Raji (cell line): ENCODE data around the gene EYS.

Experiments used
- POLR2A ChIP-seq: IDR thresholded peaks from 2 replicates; pipeline ENCODE4 v1.6.1; 2011; ENCODE audit warnings: low read depth, low read length, control low read depth; ENCODE audit not compliant: insufficient read depth

The EYS gene

DNA sequence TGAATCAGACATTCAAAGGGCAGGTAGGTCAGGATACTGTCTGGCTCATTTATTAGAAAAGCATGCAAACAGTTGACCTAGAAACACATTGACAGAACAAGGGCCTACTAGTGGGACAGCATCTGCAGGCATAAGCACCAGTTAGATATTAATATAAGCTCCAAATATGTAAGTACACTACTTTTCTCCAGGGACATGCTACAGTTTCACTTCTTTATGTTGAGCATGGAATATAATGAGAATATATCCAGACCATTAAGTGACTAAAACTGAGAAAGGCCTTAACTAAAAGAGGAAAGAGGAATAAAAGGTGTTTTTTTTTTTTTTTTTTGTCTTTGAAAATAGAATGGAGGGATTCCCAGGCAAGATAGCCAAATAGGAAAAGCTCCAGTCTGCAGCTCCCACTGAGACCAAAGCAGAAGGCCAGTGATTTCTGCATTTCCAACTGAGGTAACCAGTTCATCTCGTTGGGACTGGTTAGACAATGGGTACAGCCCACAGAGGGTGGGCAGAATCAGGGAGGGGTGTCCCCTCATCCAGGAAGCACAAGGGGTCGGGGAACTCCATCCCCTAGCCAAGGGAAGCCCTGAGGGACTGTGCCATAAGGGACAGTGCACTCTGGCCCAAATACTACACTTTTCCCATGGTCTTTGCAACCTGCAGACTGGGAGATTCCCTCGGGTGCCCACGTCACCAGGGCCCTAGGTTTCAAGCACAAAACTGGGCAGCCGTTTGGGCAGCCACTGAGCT, 1819.8 kb downstream of the EYS start:
- TF ChIP-seq POLR2A = no peak

DNA sequence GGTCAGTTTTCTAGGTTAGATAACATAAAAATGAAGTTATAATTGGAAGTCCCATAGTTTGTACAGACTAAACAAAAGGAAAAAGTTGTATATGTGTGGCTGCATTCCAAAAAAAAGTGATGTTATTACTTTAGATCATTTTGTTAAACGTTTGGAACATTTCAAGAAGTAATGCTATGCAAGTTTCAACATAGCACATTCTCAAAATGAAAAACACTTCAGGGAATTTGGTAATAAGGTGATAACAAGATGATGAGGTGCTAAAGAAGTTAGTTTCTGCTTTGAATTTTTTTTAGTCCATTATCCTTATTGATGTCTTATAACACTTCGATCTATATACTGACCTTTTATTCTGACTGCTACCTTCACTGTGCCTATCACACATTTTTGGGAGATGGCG, 1820.7 kb downstream of the EYS start:
- no peak for TF ChIP-seq POLR2A

DNA sequence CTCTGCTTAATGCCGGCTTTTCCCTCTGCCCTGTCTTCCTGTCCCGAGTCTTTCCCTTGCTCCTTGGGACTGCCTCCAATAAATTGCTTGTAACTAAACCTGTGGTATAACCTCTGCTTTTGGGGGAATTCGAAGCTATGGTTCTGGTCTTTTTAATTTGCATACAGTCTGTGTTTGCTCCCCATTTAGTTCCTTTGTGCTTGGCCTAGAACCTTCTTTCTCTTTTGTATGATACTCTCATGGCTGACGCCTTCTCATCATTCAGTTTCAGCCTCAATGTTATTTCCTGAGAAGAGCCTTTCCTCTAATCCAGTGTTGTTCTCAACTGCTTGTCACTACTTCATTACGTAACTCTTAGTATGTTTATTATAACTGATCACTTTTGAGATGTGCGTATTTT, 1823.4 kb downstream of the EYS start:
- TF ChIP-seq POLR2A = no peak

DNA sequence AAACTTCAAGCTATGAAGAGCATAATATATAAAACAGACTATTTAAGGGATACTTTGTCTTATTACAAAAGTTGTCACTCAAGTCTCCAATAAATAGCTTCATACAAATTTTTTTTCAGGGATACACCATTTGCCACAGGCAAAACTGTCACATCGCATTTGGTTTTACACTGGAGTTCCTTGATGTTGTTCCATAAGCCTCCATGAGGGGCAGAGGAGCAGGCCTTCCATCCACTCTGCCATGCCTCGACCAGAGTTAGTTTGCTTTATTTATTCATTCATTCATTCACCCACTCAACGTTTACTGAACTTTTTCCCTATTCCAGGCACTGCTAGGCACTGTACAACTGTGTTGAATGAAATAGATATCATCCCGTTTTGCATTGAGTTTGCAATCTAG, 1824.8 kb downstream of the EYS start:
- no peak for TF ChIP-seq POLR2A

DNA sequence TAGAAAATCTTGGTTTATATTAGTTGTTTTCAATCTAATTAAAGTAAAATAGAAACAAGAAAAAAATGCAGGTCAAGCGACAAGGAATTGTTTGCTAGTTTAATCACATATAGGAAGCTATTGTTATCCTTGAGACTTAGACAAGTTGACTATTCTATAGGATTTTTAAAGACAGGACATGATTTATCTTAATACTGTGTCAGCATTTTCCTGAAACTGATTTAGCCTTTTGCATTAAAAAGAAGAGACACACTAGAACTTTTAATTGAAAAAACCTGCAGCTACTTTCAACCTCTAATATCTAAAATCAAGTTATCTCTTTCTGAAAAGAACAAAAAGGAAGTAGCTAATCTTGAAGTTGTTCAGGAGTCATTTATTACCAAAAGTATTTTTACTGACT, 1825.2 kb downstream of the EYS start:
- TF ChIP-seq POLR2A = no peak

DNA sequence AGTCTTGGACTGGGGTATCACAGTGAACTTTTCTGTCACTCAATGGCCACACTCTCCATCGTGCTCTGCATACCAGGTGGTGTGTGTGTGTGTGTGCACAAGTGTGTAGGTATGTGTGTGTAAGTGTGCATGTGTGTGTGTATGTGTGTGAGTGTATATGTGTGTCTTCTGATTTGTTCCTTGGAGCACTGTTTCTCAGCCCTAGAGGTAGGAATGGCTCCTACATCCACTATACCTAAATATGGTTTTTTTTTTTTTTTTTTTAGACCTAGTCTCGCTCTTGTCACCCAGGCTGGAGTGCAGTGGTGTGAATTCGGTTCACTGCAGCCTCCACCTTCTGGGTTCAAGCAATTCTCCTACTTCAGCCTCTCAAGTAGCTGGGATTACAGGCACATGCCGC, 1834.8 kb downstream of the EYS start:
- no peak for TF ChIP-seq POLR2A

DNA sequence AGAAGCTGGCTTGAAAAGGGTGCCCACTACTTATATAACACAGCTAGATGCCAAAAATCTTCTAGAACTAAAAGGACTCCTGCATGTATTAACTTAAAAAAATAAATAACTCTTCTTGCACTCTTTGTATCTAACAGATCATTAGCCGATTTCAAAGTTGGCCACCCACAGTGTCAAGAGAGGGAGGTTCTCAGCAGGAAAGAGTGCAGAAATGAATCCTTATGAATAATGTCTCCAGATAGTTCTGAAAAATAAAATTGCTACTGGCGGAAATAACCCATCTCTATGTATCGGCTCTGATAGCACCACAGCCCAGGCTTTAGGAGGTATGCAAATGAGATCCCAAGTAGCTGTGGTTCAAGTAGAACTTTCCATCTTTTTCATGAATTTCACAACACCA, 1838.7 kb downstream of the EYS start:
- TF ChIP-seq POLR2A = no peak

DNA sequence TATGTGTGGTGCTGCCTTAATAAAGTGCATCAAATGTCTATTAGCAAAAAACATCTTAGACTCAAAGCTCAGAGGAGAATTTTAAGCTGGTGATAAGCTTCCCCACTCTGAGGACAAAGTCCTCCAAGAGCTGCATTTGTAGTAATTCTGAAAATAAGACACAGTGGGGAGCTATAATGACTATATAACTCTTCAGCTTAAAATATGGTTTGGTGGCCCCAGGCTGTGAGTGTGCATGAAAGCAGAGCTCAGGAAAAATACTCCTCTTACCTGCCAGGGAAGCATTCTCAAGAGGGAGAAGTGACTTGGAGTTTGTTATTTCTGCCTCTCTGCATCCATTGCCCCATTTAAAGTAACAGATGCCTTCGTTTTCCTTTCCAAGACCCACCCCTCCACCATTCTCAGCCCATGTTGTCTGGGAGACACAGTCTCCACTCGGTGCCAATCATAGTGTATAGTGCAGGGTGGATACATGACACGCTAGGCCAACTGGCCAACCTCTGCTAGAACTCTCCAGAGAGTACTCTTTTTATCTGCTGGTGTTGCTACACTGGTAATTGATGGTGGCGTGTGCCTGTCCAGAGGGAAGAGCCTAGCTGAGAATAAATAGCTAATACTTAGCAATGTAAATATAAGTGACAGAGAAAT, 1842.2 kb downstream of the EYS start:
- no peak for TF ChIP-seq POLR2A

DNA sequence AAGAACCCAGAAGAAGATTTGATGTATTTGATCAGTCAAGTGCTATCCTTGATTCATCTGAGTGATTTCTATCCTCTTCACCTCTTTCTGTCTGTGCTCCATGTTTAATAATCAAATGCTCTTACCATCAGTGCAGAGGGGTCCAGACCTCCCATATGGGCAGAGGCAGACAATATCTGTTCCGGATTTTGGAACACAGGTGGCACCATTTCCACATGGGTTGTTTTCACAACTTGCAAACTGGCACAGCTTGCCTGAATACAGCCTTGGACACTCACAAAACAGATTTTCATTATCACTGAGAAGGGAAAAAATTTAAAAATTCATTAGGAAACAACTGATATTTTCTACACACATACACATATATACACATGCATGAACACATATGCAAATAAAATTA, 1843.0 kb downstream of the EYS start:
- TF ChIP-seq POLR2A = no peak

DNA sequence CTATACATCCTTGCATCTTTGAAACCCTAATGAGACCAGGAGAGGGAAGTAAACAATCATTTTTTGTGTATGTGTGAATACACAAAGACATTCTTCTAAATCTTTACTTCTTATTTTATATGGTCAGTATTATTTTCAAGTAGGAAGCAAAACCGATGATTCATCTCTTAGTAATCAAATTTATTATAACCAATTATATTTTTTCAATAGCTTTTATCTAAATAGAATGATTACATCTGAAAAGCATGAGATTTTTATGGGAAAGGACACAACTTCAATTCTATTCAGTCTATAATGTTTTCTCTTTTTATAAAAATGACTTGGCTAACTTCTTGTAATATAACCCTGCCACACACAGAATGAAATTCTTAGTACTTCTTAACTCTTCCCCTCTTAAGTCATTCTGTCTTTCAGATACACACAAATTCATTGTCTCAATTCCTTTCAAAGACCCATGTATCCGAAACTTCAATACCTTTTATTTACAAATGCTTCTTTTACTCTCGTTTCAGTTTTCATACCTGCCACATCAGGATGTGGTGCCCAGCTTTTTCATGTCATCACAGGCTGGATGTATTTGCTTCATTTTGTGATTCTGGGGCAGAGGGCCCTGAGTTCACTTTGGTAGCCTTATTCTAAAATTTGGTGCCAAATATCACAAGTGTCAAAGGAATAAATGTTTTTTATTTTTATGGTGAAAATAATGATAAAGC, 1844.4 kb downstream of the EYS start:
- no peak for TF ChIP-seq POLR2A

DNA sequence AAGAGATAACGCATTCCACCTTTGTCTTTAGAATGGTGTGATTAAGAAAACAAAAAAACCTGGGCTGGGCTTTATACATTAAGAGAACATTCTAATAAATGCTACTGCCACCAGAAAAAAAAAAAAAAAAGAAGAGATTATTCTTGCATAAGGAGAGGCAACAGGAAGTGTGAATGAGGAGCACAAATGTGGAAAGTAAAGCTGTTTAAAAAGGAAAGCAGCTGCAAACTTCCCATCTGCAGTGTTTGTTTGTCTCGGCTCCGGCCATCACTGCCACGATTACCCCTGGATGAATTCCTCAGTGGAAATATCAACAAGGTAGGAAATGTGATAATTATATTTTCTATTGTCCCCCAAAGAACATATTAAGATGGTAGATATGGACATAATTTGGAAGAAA, 1847.5 kb downstream of the EYS start:
- no peak for TF ChIP-seq POLR2A

DNA sequence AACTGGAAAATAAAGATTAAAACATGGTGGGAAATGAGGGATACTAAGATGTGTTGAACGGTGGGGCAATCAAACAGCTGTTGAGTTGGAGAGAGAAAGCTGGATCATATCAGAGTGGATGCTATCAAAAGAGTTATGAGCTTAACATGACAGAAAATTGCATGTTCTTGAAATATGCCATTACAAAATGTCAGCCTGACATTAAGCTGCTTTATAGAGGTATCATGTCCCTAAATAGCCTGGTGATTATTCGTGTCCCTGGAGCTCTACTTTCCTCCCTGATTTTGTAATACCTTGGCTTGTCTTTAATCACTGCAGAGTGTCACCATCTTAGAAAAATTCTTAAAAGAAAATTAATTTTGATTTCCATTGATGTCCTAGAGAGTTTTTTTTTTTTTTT, 1848.3 kb downstream of the EYS start:
- TF ChIP-seq POLR2A = no peak

DNA sequence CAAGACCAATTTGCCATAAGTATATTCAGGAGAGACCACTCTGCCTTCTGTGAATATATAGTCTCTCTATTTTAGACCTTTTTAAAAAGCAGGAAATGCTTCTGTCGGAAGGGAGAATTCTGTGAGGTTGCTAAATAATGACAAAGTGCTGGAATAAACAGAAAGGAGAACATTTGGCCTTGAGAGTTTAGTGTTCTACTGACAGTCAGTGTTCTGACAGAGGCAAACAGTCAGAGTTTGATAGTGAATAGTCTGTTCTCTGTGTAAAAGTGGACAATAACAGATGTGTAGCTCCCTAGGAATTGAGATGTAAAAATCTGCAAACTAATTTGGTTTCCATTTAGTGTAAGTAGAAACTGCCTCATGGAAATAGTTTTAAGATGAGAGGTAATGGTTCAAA, 1850.8 kb downstream of the EYS start:
- TF ChIP-seq POLR2A = no peak

DNA sequence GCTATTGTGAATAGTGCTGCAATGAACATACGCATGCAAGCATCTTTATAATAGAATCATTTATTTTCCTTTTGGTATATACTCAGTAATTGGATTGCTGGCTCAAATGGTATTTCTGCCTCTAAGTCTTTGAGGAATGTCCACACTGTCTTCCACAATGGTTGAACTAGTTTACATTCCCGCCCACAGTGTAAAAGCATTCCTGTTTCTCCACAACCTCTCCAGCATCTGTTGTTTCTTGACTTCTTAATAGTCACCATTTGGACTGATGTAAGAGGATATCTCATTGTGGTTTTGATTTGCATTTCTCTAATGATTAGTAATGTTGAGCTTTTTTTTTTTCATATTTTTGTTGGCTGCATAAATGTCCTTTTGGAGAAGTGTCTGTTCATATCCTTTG, 1862.7 kb downstream of the EYS start:
- TF ChIP-seq POLR2A = no peak

DNA sequence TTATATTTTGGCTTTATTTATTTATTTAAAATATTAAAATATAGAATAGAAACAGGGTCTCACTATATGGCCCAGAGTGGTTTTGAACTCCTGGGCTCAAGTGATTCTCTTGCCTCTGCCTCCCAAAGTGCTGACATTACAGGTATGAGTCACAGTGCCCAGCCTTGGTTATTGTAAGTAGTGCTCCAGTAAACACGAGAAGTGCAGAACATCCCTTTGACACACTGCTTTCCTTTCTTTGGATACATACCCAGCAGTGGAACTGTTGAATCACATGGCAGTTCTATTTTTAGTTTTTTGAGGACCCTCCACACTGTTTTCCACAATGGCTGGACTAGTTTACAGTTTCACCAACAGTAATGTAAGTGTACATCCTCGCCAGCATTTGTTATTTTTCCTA, 1867.5 kb downstream of the EYS start:
- no peak for TF ChIP-seq POLR2A

DNA sequence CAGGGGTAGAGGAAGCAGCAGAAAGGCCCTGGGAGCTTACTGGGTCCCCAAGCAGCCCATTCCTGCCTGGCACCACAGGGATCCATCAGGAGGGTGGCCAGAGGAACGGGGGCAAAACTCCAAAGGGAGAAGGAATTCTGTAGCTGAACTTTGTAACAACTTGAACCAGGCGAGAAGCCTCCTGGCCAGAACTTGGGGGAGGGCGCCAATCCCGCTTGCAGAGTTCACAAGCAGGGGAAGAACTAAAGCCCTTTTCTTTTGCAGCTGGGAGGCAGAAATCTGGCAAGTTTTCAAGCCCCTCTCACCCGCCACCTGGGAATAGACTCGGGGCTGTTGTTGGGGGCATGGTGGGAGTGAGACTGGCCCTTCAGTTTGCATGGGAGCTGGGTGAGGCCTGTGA, 1882.3 kb downstream of the EYS start:
- no peak for TF ChIP-seq POLR2A
